Chondrocyte (in vitro differentiated cells): ENCODE data around the gene PTMS. TPM values are rescaled to one million over a fixed set of nuclear protein-coding genes. Genes with fewer than 3 reads are reported as not detected.
"Not testable (repeated sequence)": the region's sequence is repeated elsewhere in the genome, so short reads cannot be mapped to it uniquely, and the experiment has no call there.

Experiments used
- DNase-seq: peaks from one replicate; pipeline ENCODE4 v3.0.0; 2021; ENCODE audit warnings: mixed read lengths, low spot score
- H3K27ac Mint-ChIP-seq: one replicate; pipeline ENCODE4 v1.8.0; 2021; ENCODE audit warnings: mild to moderate bottlenecking, moderate library complexity, mixed read lengths; ENCODE audit not compliant: unreplicated experiment
- H3K27me3 Mint-ChIP-seq: 2 replicates; pipeline ENCODE4 v1.8.0; 2021; ENCODE audit warnings: low read depth, mixed read lengths
- H3K36me3 Mint-ChIP-seq: 2 replicates; pipeline ENCODE4 v1.8.0; 2021; ENCODE audit warnings: low read depth, mixed read lengths
- H3K4me1 Mint-ChIP-seq: 2 replicates; pipeline ENCODE4 v1.8.0; 2021; ENCODE audit warnings: low read depth, mild to moderate bottlenecking, mixed read lengths
- H3K4me3 Mint-ChIP-seq: one replicate; pipeline ENCODE4 v1.8.0; 2021; ENCODE audit warnings: mild to moderate bottlenecking, moderate library complexity, mixed read lengths; ENCODE audit not compliant: unreplicated experiment
- H3K9me3 Mint-ChIP-seq: 2 replicates; pipeline ENCODE4 v1.8.0; 2021; ENCODE audit warnings: low read depth, mixed read lengths
- total RNA-seq: library from RNA; stranded (reverse); gene quantifications from 3 replicates; pipeline ENCODE4 v1.2.1, GENCODE V29; 2021
- TF ChIP-seq, protein P1 (sequence below): fragments of 200-600 bp; sonication (generic); IDR thresholded peaks from 2 replicates; pipeline ENCODE4 v1.5.0; 2021; ENCODE audit warnings: antibody characterized with exemption, mild to moderate bottlenecking, moderate library complexity

Gene PTMS
- total RNA-seq, 1 donor from 2014 or later: 463 TPM

DNA sequence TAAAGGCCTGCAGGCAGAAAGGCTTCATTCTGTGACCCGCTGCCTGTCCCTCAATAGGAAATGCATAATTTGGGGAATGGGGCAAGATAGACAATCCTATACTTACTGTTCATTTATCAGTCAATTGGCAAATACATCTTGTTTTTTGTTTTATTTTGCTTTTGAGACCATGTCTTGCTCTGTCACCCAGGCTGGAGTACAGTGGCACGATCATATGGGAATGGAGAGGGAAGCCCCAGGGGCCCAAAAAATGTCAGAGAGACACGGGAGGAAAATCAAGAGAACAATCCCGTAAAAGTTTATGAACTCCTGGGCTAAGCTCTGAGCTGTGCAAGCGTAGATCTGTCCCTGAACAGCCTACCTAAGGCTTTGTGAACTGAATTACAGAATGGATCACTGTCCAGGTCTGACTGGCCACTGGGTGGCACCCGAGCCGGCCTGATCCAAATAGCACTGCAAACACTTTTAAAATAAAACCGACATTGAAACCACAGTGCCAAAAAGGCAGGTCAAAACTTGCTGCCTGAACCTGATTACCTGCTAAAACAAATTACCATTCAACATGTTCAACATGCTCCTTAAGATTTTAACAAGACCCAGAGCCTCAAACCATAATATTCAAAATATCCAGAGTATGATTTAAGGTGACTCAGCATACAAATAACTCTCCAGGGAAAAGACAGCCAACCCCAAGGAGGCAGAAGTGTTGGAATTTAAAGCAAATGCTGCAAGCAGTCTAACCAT, 30.5 kb upstream of the PTMS start:
- TF ChIP-seq, protein P1, sequence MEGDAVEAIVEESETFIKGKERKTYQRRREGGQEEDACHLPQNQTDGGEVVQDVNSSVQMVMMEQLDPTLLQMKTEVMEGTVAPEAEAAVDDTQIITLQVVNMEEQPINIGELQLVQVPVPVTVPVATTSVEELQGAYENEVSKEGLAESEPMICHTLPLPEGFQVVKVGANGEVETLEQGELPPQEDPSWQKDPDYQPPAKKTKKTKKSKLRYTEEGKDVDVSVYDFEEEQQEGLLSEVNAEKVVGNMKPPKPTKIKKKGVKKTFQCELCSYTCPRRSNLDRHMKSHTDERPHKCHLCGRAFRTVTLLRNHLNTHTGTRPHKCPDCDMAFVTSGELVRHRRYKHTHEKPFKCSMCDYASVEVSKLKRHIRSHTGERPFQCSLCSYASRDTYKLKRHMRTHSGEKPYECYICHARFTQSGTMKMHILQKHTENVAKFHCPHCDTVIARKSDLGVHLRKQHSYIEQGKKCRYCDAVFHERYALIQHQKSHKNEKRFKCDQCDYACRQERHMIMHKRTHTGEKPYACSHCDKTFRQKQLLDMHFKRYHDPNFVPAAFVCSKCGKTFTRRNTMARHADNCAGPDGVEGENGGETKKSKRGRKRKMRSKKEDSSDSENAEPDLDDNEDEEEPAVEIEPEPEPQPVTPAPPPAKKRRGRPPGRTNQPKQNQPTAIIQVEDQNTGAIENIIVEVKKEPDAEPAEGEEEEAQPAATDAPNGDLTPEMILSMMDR: peak; percentile 92
- no peaks in the 10 kb centered on the region for H3K27me3 Mint-ChIP-seq
- peaks cover 6% of the 10 kb centered on the region for H3K36me3 Mint-ChIP-seq
- H3K4me3 Mint-ChIP-seq: no peak overlapping the region
- no peaks in the 10 kb centered on the region for H3K9me3 Mint-ChIP-seq
- no peak for DNase-seq
- H3K27ac Mint-ChIP-seq: peak overlapping the region; percentile 84
- peaks cover 18% of the 10 kb centered on the region for H3K4me1 Mint-ChIP-seq

DNA sequence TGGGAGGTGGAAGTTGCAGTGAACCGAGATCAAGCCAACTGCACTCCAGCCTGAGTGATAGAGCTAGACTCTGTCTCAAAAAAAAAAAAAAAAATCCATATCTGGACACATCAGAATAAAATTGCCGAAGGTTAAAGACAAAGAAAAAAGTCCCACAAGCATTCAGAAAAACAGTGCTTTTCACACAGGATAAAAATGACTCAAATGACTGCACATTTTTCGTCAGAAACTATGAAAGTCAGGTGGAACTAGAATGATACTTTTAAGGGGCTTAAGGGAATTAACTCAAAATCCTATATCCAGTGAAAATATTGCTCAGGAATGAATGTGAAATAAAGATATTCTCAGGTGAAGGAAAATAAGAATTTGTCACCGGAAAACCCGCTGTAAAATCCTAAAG, 29.4 kb upstream of the PTMS start:
- peaks cover 18% of the 10 kb centered on the region for H3K4me1 Mint-ChIP-seq
- H3K27ac Mint-ChIP-seq: no peak overlapping the region
- TF ChIP-seq, protein P1: no peak
- no peaks in the 10 kb centered on the region for H3K36me3 Mint-ChIP-seq
- H3K4me3 Mint-ChIP-seq: no peak overlapping the region
- H3K9me3 Mint-ChIP-seq: no peaks in the 10 kb centered on the region
- no peaks in the 10 kb centered on the region for H3K27me3 Mint-ChIP-seq
- no peak for DNase-seq

DNA sequence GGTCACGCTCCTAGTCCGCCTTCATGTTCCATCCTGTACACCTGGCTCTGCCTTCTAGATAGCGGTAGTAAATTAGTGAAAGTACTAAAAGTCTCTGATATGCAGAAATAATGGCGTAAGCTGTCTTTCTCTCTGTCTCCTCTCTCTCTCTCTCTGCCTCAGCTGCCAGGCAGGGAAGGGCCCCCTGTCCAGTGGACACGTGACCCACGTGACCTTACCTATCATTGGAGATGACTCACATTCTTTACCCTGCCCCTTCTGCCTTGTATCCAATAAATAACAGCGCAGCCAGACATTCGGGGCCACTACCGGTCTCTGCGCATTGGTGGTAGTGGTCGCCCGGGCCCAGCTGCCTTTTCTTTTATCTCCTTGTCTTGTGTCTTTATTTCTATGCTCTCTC, 24.1 kb upstream of the PTMS start:
- DNase-seq, H3K27me3 Mint-ChIP-seq, H3K36me3 Mint-ChIP-seq, H3K9me3 Mint-ChIP-seq, H3K27ac Mint-ChIP-seq, H3K4me1 Mint-ChIP-seq, H3K4me3 Mint-ChIP-seq: not testable (repeated sequence)

DNA sequence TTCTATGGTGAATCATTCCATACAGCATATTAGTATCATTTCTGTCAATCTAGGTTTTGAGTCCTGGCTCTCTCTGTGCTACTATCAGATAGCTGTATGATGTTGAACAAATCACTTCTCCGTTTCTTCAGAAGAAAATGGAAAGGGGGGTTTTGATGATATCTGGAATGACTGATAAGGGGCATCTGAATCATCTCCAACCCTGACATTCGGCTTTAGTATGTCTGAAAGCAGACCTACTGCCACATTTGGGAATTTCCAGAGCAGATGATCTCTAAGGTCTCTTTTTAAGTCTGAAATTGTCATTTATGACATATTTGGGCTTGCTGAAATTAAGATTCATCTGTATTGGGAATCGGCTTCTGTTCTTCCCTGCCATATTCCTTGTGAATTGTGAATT, 23.3 kb upstream of the PTMS start:
- no peaks in the 10 kb centered on the region for H3K9me3 Mint-ChIP-seq
- H3K36me3 Mint-ChIP-seq: peaks cover 12% of the 10 kb centered on the region
- DNase-seq: no peak
- H3K27ac Mint-ChIP-seq: no peak overlapping the region
- H3K27me3 Mint-ChIP-seq: no peaks in the 10 kb centered on the region
- TF ChIP-seq, protein P1: no peak
- no peak overlapping the region for H3K4me3 Mint-ChIP-seq
- H3K4me1 Mint-ChIP-seq: no peaks in the 10 kb centered on the region

DNA sequence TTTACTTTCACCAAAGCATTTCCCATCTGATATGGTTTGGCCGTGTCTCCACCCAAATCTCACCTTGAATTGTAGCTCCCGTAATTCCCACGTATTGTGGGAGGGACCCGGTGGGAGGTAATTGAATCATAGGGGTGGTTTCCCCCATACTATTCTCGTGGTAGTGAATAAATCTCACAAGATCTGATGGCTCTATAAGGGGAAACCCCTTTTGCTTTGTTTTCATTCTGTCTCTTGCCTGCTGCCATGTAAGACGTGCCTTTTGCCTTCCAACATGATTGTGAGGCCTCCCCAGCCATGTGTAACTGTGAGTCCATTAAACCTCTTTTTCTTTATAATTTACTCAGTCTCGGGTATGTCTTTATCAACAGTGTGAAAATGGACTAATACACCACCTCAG, 22.9 kb upstream of the PTMS start:
- H3K4me1 Mint-ChIP-seq, H3K9me3 Mint-ChIP-seq, H3K4me3 Mint-ChIP-seq, H3K27me3 Mint-ChIP-seq, DNase-seq, H3K27ac Mint-ChIP-seq: not testable (repeated sequence)
- peaks cover 16% of the 10 kb centered on the region for H3K36me3 Mint-ChIP-seq

DNA sequence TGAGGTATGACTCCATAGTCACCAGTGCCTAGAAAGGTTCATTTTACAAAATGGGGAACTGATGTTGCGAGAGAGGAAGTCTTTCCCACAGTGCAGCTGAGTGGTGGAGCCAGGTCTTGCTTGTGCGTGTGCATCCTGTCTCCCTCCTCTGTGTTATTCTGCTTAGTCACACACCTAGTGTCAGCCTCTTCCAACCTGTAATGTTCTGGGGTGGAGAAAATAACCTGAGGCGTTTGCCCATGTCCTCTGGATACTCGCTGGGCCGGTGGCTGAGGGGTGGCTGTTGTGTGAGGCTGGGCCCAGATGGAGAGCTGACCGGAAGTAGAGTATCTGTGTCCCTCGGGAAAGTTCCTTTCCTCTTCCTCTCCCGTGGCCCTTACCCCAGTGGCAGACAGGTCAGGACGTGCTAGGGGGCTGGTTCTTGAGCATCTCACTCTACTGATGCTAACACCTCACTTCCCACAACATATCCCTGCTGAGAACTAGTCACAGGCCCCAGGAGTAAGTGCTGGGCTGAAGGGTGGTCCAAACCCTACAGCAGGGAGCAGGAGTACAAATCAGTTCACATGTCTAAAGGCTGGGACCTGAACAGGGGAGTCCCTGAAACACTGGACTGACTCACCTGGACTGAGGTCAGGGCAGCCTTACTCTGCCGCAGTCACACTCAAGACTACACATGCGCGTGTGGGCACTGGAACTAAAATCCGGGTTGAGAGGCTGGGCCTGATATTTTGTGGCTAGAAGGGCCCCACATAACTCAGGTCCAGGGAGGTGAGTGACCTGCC, 20.2 kb upstream of the PTMS start:
- Mint-ChIP-seq H3K27ac (peak overlapping the region; percentile 1), H3K4me1 (peaks cover 2% of the 10 kb centered on the region), H3K36me3 (peaks cover 33% of the 10 kb centered on the region), H3K4me3 (no peak overlapping the region), H3K9me3 (no peaks in the 10 kb centered on the region), H3K27me3 (no peaks in the 10 kb centered on the region)
- TF ChIP-seq, protein P1: no peak
- no peak for DNase-seq
